DOHH2 (cell line): ENCODE data around the gene STOML2.

Experiments
- H3F3A ChIP-seq: fragments of 200-600 bp; sonication (generic), shearing (Covaris generic); 2 replicates; pipeline ENCODE4 v1.6.0; 2016; ENCODE audit warnings: antibody characterized with exemption, mild to moderate bottlenecking; ENCODE audit not compliant: control insufficient read depth, insufficient read depth
- H3K27ac ChIP-seq: fragments of 200-600 bp; sonication (generic); 2 replicates; pipeline ENCODE4 v1.5.1; 2014; ENCODE audit warnings: low read depth, mild to moderate bottlenecking, low read length, moderate library complexity
- H3K27me3 ChIP-seq: fragments of 200-600 bp; sonication (generic); 2 replicates; pipeline ENCODE4 v1.6.1; 2014; ENCODE audit warnings: mild to moderate bottlenecking, low read length, mixed read lengths; ENCODE audit not compliant: control insufficient read depth
- H3K36me3 ChIP-seq: fragments of 200-600 bp; sonication (generic); 2 replicates; pipeline ENCODE4 v1.6.1; 2014; ENCODE audit warnings: mild to moderate bottlenecking, low read length, moderate library complexity, mixed read lengths; ENCODE audit not compliant: control insufficient read depth
- H3K4me1 ChIP-seq: fragments of 200-600 bp; sonication (generic); 2 replicates; pipeline ENCODE4 v1.6.1; 2014; ENCODE audit warnings: mild to moderate bottlenecking, low read length, mixed read lengths; ENCODE audit not compliant: control insufficient read depth
- H3K4me2 ChIP-seq: fragments of 200-600 bp; sonication (generic); 2 replicates; pipeline ENCODE4 v1.6.0; 2014; ENCODE audit warnings: mild to moderate bottlenecking, low read length, moderate library complexity
- H3K4me3 ChIP-seq: fragments of 200-600 bp; sonication (generic); 2 replicates; pipeline ENCODE4 v1.5.1; 2014; ENCODE audit warnings: mild to moderate bottlenecking, low read length, mixed read lengths
- H3K79me2 ChIP-seq: fragments of 200-600 bp; sonication (generic); 2 replicates; pipeline ENCODE4 v1.6.1; 2014; ENCODE audit warnings: mild to moderate bottlenecking, low read length, mixed read lengths; ENCODE audit not compliant: control insufficient read depth
- H3K9me2 ChIP-seq: fragments of 200-600 bp; sonication (generic); replicated peaks from 2 replicates; pipeline ENCODE4 v1.6.1; 2014; ENCODE audit warnings: mild to moderate bottlenecking, low read length, mixed read lengths; ENCODE audit not compliant: control insufficient read depth
- H3K9me3 ChIP-seq: fragments of 200-600 bp; sonication (generic); 2 replicates; pipeline ENCODE4 v1.6.1; 2014; ENCODE audit warnings: antibody characterized with exemption, low read length, mixed read lengths; ENCODE audit not compliant: control insufficient read depth, insufficient read depth
- H4K20me1 ChIP-seq: fragments of 200-600 bp; sonication (generic); 2 replicates; pipeline ENCODE4 v1.6.0; 2014; ENCODE audit warnings: low read depth, mild to moderate bottlenecking, antibody characterized with exemption, low read length, moderate library complexity; ENCODE audit not compliant: control insufficient read depth, insufficient read depth
- CTCF ChIP-seq: fragments of 200-600 bp; sonication (generic); IDR thresholded peaks from one replicate; pipeline ENCODE4 v1.5.1; 2014; ENCODE audit warnings: antibody characterized with exemption, mild to moderate bottlenecking, low read depth, low read length; ENCODE audit not compliant: poor library complexity, severe bottlenecking
- EZH2phosphoT487 ChIP-seq: fragments of 200-600 bp; sonication (generic); IDR thresholded peaks from 2 replicates; pipeline ENCODE4 v1.6.1; 2017; ENCODE audit warnings: borderline replicate concordance, mild to moderate bottlenecking, antibody characterized with exemption, low read length, moderate library complexity, mixed read lengths

STOML2 gene

GRCh38 chr9:35108461-35108860 lies 5.5 kb upstream of the STOML2 start:
- Histone ChIP-seq H3K27me3 (0 out of 2 replicates have a peak, but pooled peaks cover 3% of the 10 kb centered on the region), H3K36me3 (no peaks in the 10 kb centered on the region), H3K79me2 (no peaks in the 10 kb centered on the region), H3K9me2 (no peaks in the 10 kb centered on the region), H3K27ac (no peak overlapping the region), H3K4me2 (no peak overlapping the region), H3K4me3 (no peak overlapping the region), H4K20me1 (no peaks in the 10 kb centered on the region), H3K4me1 (peaks cover 21% of the 10 kb centered on the region), H3F3A (no peaks in the 10 kb centered on the region), H3K9me3 (no peaks in the 10 kb centered on the region)
- TF ChIP-seq EZH2phosphoT487: no peak
- no peak for TF ChIP-seq CTCF

- Histone ChIP-seq H3K36me3 (peaks cover 3% of the 10 kb centered on the region; the same call in 1 of the 2 replicates), H3K9me3 (no peaks in the 10 kb centered on the region), H3K9me2 (no peaks in the 10 kb centered on the region), H3K4me2 (no peak overlapping the region), H3K4me1 (peaks cover 25% of the 10 kb centered on the region), H3K4me3 (no peak overlapping the region), H3K79me2 (peaks cover 4% of the 10 kb centered on the region), H3K27ac (no peak overlapping the region), H3K27me3 (0 out of 2 replicates have a peak, but pooled peaks cover 3% of the 10 kb centered on the region), H4K20me1 (no peaks in the 10 kb centered on the region), H3F3A (no peaks in the 10 kb centered on the region)
- TF ChIP-seq EZH2phosphoT487 (no peak), CTCF (no peak)
Measured at GRCh38 chr9:35107297-35108290, 4.7 kb upstream of the STOML2 start.

GRCh38 chr9:35106343-35106730 lies 3.4 kb upstream of the STOML2 start:
- H3K36me3 ChIP-seq: peaks cover 15% of the 10 kb centered on the region
- no peak overlapping the region for H3K4me2 ChIP-seq
- no peaks in the 10 kb centered on the region for H3K9me3 ChIP-seq
- H4K20me1 ChIP-seq: no peaks in the 10 kb centered on the region
- H3K4me3 ChIP-seq: no peak overlapping the region
- H3F3A ChIP-seq: no peaks in the 10 kb centered on the region; the same call in 1 of the 2 replicates
- H3K27me3 ChIP-seq: 0 out of 2 replicates have a peak, but pooled peaks cover 3% of the 10 kb centered on the region
- H3K27ac ChIP-seq: no peak overlapping the region
- peaks cover 25% of the 10 kb centered on the region for H3K4me1 ChIP-seq
- no peak for TF ChIP-seq EZH2phosphoT487
- TF ChIP-seq CTCF: no peak
- no peaks in the 10 kb centered on the region for H3K9me2 ChIP-seq
- peaks cover 16% of the 10 kb centered on the region for H3K79me2 ChIP-seq
